ENCODE data around the gene SLMAP. TPM values are rescaled to one million over a fixed set of nuclear protein-coding genes. Genes with fewer than 3 reads are reported as not detected.

SLMAP gene
- polyA plus RNA-seq, 3 donors from 2014 or later, result 11.0 to 31.2 (median 19.3) TPM

DNA sequence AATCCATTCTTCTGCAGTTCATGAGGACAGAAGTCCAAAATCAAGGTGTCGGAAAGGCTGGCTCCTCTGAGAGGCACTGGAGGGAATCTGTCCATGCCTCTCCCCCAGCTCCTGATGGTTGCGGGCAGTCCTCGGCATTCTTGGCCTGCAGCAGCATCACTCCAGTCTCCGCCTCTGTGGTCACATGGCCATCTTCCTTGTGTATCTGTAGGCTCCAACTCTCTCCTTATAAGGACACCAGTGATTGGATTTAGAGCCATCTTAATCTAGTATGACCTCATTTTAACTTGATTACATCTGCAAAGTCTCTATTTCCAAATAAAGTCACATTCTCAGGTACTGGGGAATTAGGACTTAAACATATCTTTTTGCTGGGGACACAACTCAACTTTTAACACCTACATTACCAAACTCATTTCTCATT is 196.1 kb downstream of the SLMAP start:
- H3K36me3 Mint-ChIP-seq, result no peaks in the 10 kb centered on the region
- no peak overlapping the region for H3K4me3 Mint-ChIP-seq
- peaks cover 0 to 5% (median 0%) of the 10 kb centered on the region in 3 donors for H3K27me3 Mint-ChIP-seq (ENCODE audit: low read depth in 3 of 3)
- no peak for DNase-seq
- peaks cover 2 to 11% of the 10 kb centered on the region in 2 donors for H3K4me1 Mint-ChIP-seq
- no peak overlapping the region for H3K27ac Mint-ChIP-seq
- H3K9me3 Mint-ChIP-seq, result no peaks in the 10 kb centered on the region

DNA sequence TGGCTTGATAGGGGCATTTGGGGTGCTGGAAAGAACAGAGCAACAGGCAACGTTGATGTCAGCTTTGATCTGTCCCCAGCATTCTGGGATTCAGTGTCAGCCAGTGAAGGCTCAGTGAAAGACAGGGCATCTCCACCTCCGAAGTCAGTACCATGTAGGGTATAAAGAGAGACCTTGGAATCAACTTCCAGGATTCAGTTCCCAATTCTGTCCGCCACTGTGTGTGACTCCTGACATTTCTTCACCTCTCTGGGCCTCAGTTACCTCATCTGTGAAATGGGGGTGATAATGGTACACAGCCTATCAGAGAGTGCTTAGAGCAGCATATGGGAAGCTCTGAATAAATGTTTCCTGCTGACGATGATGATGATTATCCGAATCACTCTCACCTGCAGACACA is 196.5 kb downstream of the SLMAP start:
- Mint-ChIP-seq H3K9me3 (peaks cover 0 to 1% (median 0%) of the 10 kb centered on the region in 6 donors), H3K27ac (no peak overlapping the region), H3K4me1 (peaks cover 2 to 11% of the 10 kb centered on the region in 2 donors), H3K36me3 (no peaks in the 10 kb centered on the region), H3K27me3 (ENCODE audit: low read depth in 3 of 3) (peaks cover 0 to 6% (median 0%) of the 10 kb centered on the region in 3 donors), H3K4me3 (no peak overlapping the region)
- no peak for DNase-seq

DNA sequence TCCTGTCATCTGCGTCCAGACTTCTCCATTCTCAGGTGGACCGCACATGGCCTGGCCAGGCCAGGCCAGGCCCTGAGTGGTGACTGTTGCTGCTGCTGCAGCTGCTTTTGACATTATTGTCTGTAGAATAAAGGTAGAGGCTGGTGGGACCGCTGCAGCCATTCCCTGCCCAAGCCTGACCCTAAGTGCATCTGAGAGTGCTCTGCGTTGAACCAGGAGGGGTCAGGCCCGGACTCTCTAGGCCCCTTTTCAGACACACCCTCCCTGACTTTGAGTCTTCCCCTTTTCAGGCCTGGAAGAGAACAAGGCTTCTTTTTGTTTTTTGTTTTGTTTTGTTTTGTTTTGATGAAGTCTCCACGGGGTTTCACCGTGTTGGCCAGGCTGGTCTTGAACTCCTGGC is 197.5 kb downstream of the SLMAP start:
- Mint-ChIP-seq H3K4me1 (peaks cover 6 to 20% of the 10 kb centered on the region in 2 donors), H3K4me3 (no peak overlapping the region), H3K27ac (no peak overlapping the region), H3K36me3 (no peaks in the 10 kb centered on the region), H3K9me3 (peaks cover 0 to 1% (median 0%) of the 10 kb centered on the region in 6 donors), H3K27me3 (ENCODE audit: low read depth in 3 of 3) (peaks cover 0 to 6% (median 0%) of the 10 kb centered on the region in 3 donors)
- no peak for DNase-seq

DNA sequence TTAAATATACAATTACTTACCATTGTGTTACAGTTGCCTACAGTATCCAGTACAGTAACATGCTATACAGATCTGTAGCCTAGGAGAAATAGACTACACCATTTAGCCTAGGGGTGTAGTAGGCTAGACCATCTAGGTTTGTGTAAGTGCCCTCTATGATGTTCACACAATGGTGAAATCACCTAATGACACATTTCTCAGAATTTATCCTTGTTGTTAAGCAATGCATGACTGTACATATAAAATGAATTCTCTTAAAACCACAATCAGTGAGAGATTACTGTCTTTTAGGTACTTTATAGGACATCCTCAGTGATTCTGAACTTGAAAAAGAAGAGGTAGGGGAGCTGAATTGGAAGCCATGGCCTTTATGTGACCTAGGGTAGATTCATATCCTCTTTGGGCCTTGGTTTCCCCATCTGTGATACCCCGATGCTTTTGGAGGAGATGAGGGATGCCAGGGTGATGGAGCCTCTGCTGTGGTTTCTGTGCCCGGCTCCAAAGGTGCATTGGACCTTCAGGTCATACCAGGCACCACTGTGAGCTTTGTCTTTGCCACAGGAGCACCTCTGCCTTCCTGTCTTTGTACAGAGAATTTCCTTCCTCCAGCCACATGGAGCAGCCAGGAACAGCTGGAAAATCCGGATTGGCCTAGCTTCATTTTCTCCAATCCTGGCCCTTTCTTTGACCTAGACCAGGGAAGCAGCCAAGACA is 200.2 kb downstream of the SLMAP start:
- DNase-seq, result no peak
- peaks cover 0 to 6% (median 0%) of the 10 kb centered on the region in 3 donors for H3K27me3 Mint-ChIP-seq (ENCODE audit: low read depth in 3 of 3)
- no peak overlapping the region for H3K27ac Mint-ChIP-seq
- H3K9me3 Mint-ChIP-seq, result peaks cover 0 to 1% (median 0%) of the 10 kb centered on the region in 6 donors
- H3K4me3 Mint-ChIP-seq, result no peak overlapping the region
- no peaks in the 10 kb centered on the region for H3K36me3 Mint-ChIP-seq
- peaks cover 18 to 36% of the 10 kb centered on the region in 2 donors for H3K4me1 Mint-ChIP-seq

DNA sequence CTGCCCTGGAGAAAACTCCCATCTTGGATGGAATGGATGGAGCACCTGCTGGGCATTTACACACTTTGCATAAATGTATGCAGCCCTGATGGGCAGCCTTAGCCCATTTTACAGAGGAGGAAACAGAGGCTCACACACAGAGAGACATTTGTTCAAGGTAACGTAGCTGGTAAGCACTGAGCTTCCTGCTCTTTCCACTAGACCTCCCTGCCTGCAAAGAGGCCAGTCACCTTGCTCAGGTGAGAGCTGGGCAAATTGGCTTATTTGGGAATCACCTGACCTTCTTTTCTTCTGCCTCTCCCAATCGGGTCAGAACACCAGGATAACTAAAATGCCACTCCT is 200.7 kb downstream of the SLMAP start:
- H3K27ac Mint-ChIP-seq, result no peak overlapping the region
- peaks cover 0 to 1% (median 0%) of the 10 kb centered on the region in 6 donors for H3K9me3 Mint-ChIP-seq
- peaks cover 0 to 6% (median 1%) of the 10 kb centered on the region in 3 donors for H3K27me3 Mint-ChIP-seq (ENCODE audit: low read depth in 3 of 3)
- no peaks in the 10 kb centered on the region for H3K36me3 Mint-ChIP-seq
- no peak for DNase-seq
- H3K4me1 Mint-ChIP-seq, result peaks cover 16 to 30% of the 10 kb centered on the region in 2 donors
- H3K4me3 Mint-ChIP-seq, result no peak overlapping the region

DNA sequence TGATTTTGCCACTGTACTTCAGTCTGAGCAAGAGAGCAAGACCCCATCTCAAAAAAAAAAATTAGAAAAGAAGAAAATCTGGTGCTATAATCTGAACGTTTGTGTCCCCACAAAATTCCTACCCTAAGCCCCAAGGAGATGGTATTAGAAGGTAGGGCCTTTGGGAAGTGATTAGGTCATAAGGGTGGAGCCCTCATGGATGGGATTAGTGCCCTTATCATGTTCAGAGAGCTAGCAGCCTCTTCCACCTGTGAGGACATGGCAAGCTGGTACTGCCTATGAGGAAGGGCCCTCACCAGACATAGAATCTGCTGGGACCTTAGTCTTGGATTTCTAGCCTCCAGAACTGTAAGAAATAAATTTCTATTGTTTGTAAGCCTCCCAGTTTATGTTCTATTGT is 201.7 kb downstream of the SLMAP start:
- no peak for DNase-seq
- H3K4me3 Mint-ChIP-seq, result peak overlapping the region in 1 of 5 donors; percentile 38
- H3K27me3 Mint-ChIP-seq (ENCODE audit: low read depth in 3 of 3), result peaks cover 0 to 6% (median 1%) of the 10 kb centered on the region in 3 donors
- no peak overlapping the region for H3K27ac Mint-ChIP-seq
- peaks cover 16 to 26% of the 10 kb centered on the region in 2 donors for H3K4me1 Mint-ChIP-seq
- peaks cover 0 to 1% (median 0%) of the 10 kb centered on the region in 6 donors for H3K9me3 Mint-ChIP-seq
- H3K36me3 Mint-ChIP-seq, result no peaks in the 10 kb centered on the region

DNA sequence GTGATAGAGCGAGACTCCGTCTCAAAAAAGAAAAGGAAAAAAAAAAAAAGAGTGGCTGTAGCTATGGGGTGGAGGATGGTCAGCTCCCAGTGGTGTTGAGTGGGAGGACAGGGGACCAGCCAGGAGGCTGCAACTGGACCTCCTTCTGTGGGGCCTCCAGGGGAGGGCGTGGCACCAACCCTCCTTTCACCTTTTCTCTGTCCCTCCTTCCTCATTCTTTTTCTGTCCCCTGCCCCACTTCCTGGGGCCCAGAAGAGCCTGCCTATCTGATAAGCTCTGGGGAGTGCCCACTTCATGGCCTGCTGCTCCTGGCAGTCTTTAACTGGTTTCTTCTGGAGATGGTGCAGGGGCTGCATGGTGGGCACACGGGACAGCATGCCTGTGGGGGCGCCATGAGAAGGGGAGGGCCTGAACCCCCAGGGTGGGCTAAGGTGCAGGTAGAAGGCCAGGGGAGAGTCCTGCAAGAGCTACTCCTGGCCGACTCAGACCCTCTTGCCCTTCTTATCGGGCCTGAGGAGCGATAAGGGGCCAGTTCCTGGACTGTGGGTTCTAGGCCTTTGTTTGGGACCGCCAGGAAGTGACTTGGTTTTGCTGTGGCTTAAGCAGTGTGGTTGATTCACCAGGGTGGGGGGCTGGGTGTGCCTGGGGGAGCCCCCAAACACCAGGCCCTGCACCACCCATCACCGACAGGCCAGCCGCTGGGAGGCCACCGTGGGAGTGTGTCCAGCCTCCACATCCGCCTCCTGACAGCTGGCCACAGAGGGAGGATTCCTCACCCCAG is 202.7 kb downstream of the SLMAP start:
- Mint-ChIP-seq H3K27me3 (ENCODE audit: low read depth in 3 of 3) (peaks cover 0 to 6% (median 1%) of the 10 kb centered on the region in 3 donors), H3K9me3 (peaks cover 0 to 1% (median 0%) of the 10 kb centered on the region in 6 donors), H3K27ac (peak overlapping the region in 4 of 6 donors; percentile 43 to 75 (median 67)), H3K36me3 (no peaks in the 10 kb centered on the region), H3K4me3 (peak overlapping the region; percentile 51 to 73 (median 64)), H3K4me1 (peaks cover 16 to 26% of the 10 kb centered on the region in 2 donors)
- DNase-seq, result peak; percentile 4 to 31 (median 24)

DNA sequence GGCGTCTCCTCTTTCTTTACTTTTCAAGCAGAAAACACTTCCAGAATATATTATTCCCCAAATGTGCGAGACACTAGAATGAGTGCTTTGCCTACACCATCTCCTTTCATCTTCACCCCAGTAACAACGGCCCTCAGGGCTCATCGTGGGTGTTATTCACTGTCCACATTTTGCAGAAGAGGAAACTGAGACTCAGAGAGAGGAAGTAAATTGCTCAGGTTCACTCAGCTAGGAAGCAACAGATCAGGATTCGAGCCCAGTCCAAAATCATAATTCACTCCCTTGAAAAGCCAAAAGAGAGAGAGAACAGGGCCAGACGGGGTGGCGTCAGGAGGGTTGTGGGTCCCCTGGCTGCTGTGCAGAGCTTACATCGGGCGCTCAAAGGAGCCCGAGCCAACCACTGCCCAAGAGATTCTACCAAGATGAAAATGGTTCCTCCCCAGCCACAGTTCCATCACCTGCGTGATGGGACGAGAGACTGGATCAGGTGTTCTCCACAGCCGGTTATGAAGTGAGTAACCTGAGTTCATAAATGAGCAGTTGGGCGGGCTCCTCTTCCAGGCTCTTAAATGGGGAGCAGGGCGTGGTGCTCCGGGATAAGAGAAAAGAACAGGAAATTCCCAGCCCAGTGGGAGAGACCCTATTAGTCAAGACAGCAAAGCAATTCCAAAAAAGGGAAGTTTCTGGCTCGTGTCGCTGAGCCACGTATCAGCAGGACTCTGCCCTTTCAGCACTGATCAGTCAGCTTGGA is 203.5 kb downstream of the SLMAP start:
- Mint-ChIP-seq H3K4me1 (peaks cover 16 to 26% of the 10 kb centered on the region in 2 donors), H3K4me3 (peak overlapping the region; percentile 24 to 73 (median 61)), H3K36me3 (no peaks in the 10 kb centered on the region), H3K27ac (peak overlapping the region; percentile 10 to 75 (median 64)), H3K9me3 (peaks cover 0 to 1% (median 0%) of the 10 kb centered on the region in 6 donors), H3K27me3 (ENCODE audit: low read depth in 3 of 3) (peaks cover 0 to 4% (median 1%) of the 10 kb centered on the region in 3 donors)
- peak in 1 of 3 donors; percentile 3 for DNase-seq

DNA sequence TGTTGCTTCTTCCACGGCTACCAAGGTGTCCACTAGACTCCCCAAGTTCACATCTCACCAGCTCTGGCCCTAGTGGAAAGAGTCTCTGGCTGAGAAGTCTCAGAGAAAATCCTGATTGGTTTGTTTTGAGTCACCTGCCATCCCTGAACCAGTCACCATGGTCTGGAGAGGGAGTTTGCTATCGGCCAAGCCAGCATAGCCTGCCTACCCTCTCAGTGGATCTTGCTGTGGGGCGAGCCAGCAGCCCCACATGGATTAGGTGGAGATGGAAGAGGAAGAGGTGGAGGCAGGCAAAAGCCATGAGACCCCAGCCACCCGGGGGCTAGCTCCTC is 204.0 kb downstream of the SLMAP start:
- Mint-ChIP-seq H3K27ac (peak overlapping the region in 2 of 6 donors; percentile 7 to 69), H3K9me3 (peaks cover 0 to 1% (median 0%) of the 10 kb centered on the region in 6 donors), H3K36me3 (no peaks in the 10 kb centered on the region), H3K27me3 (ENCODE audit: low read depth in 3 of 3) (peaks cover 0 to 4% (median 1%) of the 10 kb centered on the region in 3 donors), H3K4me1 (peaks cover 16 to 26% of the 10 kb centered on the region in 2 donors), H3K4me3 (no peak overlapping the region)
- DNase-seq, result no peak

DNA sequence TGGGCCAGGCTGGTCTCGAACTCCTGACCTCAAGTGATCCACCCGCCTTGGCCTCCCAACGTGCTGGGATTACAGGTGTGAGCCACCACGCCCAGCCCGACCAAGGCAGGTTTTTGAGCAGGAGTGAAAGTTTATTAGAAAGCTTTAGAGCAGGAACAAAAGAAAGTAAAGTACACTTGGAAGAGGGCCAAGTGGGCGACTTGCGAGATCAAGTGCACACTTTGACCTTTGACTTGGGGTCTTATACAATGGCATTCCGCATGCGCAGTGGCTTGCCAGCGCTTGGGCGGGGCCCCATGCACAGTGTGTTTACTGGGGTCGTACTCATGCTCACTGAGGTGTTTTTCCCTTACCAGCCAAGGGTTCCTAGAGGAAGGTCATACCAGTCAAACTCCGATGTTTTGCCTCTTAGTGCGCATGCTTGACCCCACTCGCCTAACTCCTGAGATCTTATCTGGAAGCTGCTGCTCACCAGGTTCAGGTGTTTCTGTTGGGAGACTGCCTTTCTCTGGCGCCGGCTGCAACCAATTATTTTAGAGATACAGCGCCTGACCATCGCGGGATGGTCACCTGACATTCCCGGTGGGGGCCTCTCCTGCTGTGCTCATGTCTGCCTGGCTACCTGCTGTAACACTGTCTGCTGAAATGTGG is 205.2 kb downstream of the SLMAP start:
- peaks cover 0 to 1% (median 0%) of the 10 kb centered on the region in 6 donors for H3K9me3 Mint-ChIP-seq
- H3K27ac Mint-ChIP-seq, result no peak overlapping the region
- H3K27me3 Mint-ChIP-seq (ENCODE audit: low read depth in 3 of 3), result peaks cover 0 to 4% (median 1%) of the 10 kb centered on the region in 3 donors
- H3K4me3 Mint-ChIP-seq, result no peak overlapping the region
- H3K36me3 Mint-ChIP-seq, result no peaks in the 10 kb centered on the region
- no peak for DNase-seq
- H3K4me1 Mint-ChIP-seq, result peaks cover 16 to 26% of the 10 kb centered on the region in 2 donors

DNA sequence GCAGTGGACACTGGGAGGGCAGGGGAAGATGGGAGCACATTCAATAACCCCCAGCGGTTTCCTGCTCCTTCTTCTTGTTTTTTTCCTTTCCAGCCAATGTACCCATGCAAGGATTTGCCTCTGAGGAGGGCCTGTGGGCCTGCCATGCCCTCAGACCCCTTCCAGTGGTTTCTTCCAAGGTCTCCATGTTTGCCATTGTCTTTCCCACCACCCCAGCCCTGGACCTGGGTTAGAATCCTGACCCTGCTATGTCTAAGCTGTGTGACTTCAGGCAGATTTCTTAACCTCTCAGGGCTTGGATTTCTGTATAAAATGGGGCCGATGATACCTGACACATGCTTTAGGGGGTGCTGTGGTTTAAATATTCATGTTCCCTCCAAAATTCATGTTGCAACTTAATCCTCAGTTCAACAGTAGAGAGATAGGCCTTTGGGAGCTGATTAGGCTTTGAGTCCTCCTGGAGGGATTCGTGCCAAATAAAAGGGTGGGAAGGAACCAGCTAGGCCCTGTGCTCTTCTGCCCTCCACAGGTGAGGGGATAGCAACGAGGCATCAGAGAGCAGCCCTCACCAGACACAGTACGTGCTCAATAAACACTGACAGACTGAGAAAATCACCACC is 205.8 kb downstream of the SLMAP start:
- Mint-ChIP-seq H3K4me3 (peak overlapping the region in 1 of 5 donors; percentile 15), H3K27ac (peak overlapping the region in 3 of 6 donors; percentile 29 to 50 (median 30)), H3K9me3 (peaks cover 0 to 1% (median 0%) of the 10 kb centered on the region in 6 donors), H3K27me3 (ENCODE audit: low read depth in 3 of 3) (peaks cover 0 to 4% (median 1%) of the 10 kb centered on the region in 3 donors), H3K4me1 (peaks cover 16 to 26% of the 10 kb centered on the region in 2 donors), H3K36me3 (no peaks in the 10 kb centered on the region)
- no peak for DNase-seq

DNA sequence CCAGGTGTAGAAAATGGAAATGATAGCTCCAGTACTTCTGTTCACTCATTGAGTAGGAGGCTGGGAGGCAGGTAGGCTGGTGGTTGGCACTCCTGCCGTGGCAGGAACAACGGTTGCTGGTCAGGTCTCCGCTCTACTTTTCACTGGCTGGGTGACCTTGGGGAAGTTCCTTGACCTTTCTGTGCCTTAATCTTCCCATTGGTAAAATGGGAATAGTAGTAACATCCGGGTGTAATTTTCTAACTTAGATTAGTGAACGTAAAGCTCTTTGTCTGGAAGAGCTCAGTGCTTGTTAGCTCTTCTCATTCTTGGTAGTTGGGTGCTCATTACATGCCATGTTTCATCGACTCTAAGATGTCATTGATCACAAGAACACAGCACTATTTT is 206.3 kb downstream of the SLMAP start:
- H3K4me3 Mint-ChIP-seq, result no peak overlapping the region
- peaks cover 16 to 26% of the 10 kb centered on the region in 2 donors for H3K4me1 Mint-ChIP-seq
- H3K27ac Mint-ChIP-seq, result peak overlapping the region in 3 of 6 donors; percentile 17 to 68 (median 30)
- H3K27me3 Mint-ChIP-seq (ENCODE audit: low read depth in 3 of 3), result peaks cover 0 to 1% (median 1%) of the 10 kb centered on the region in 3 donors
- H3K9me3 Mint-ChIP-seq, result peaks cover 0 to 2% (median 0%) of the 10 kb centered on the region in 6 donors
- no peak for DNase-seq
- H3K36me3 Mint-ChIP-seq, result no peaks in the 10 kb centered on the region
